Islet of Langerhans (tissue), 1 donor: ENCODE results near the gene ADGRE2.
"Not testable (repeated sequence)": the region's sequence is repeated elsewhere in the genome, so short reads cannot be mapped to it uniquely, and the experiment has no call there.

Experiments used
- FAIRE-seq: peaks from one replicate; lab custom pipeline; 2011; peaks lifted over from hg19 to GRCh38; lab: Jason Lieb, UNC

The ADGRE2 gene

DNA sequence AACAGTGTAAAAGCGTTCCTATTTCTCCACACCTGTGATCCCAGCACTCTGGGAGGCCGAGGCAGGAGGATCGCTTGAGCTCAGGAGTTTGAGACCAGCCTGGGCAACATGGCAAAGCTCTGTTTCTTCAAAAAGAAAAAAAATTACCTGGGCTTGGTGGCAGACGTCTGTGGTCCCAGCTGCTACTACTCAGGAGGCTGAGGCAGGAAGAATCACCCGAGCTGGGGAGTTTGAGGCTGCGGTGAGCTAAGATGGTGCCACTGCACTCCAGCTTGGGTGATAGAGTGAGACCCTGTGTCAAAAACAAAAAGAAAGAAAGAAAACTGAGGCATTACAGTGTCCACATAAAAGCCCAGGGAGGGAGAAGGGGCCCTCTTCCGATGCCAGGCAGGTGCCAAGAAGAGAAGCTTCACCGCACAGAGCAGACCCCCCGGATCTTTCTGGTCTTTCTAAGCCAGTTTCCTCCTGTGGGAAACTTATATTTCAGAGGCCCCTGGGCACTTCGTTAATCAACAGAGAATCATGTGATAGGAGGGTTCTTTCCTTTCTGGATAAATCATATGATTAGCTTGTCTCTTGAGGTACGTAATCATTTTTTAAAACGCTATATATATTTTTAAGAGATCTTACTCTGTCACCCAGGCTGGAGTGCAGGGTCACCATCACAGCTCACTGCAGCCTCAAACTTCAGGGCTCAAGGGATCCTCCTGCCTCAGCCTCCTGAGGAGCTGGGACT is at the start of gene ADGRE2:
Gene ADGRE2 (minus strand): TSS at position 451 of the 736 bp plus-strand sequence. CDS start 1,804 bp downstream, outside the sequence.
- FAIRE-seq: not testable (repeated sequence)

DNA sequence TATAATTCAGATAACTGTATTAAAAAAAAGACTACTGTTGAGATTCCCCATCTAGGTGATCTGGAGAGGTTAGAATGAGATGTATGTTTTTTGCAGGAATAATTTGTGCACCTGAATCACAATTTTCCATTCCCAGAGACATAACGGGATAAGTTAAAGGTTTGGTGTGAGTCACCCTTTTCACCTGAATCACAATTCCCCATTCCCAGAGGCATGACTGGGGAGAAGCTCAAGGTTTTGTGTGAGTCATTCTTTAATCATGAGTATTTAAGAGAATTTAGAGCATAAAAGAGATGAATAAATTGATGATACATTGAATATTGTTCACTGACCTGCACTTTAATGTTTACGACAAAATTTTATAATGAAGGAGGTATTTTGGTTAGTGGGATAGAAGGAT is 47.6 kb upstream of the ADGRE2 start:
- no peak for FAIRE-seq

DNA sequence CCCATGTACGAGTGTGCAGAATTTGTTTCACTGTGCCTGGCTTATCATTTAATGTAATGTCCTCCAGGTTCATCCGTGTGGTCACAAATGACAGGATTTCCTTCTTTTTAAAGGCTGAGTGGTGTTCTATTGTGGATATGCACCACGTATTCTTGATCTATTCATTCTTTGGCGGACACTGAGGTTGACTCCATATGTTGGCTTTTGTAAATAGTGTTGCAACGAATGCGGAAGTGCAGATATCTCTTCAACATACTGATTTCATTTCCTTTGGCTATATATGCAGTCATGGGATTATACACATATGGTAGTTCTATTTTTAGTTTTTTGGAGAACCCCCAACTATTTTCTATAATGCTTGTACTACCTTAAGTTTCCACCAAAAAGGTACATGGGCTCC is 43.6 kb upstream of the ADGRE2 start:
- no peak for FAIRE-seq

DNA sequence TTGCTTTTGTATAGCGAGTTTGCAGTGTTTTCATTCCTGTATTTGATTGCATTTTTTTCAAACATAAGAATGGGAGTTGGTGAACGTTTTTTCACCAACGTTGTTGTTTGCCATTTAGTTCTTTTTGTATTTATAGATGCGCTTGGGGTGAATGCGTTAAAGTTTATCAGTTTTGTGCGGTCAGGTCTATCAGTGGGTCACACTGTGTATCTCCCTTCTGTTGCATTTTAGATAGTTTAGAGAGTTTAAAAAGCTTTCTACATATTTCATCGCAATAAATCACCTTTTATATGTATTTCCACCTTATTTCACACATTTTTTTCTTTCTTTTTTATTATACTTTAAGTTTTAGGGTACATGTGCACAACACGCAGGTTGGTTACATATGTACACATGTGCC is 40.2 kb upstream of the ADGRE2 start:
- no peak for FAIRE-seq

DNA sequence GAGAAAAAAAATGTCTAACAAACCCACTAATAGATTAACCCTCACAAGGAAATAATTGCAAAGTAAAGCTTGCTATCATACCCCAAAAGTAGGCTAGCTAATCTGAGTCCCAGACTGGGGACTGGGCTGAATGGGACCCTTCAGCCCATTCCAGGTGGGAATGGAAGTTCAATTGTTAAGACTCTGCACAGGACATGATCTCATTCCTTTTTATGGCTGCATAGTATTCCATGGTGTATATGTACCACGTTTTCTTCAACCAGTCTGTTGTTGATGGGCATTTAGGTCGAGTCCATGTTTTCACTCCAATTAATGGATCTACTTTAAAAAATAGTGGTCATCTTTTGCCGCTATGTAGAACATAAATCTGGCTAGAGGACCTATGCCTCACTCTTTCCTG is 38.7 kb upstream of the ADGRE2 start:
- no peak for FAIRE-seq

DNA sequence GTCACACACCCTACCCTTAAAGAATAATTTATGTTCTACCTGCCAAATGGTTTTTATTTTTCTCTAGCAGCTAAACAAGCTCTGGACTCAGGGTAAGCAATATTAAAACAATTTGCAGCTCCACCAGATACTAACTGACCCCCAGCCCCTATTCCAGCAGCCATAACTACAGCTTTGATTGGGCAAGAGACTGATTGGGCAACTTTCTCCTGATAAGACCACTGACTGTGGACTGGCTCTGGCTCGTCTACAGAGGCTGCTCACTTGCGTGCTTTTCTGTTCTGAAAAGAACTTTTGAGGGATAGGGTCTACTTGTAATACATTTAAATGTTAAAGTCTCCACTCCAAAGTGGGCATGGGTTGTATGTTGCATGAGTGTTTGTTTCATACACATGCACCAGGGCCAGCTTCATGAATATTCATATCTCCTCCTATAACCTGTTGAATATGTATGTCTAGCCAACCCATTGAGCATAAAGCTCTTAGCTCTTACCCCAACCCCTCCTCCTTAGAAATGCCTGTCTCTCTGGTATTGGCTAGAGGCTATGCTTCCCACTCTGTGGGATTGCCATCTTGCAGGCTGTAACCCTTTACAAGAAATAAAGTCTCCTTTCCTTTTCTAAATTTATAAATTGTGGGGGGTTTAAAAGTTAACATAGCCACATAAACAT is 36.8 kb upstream of the ADGRE2 start:
- FAIRE-seq: no peak

DNA sequence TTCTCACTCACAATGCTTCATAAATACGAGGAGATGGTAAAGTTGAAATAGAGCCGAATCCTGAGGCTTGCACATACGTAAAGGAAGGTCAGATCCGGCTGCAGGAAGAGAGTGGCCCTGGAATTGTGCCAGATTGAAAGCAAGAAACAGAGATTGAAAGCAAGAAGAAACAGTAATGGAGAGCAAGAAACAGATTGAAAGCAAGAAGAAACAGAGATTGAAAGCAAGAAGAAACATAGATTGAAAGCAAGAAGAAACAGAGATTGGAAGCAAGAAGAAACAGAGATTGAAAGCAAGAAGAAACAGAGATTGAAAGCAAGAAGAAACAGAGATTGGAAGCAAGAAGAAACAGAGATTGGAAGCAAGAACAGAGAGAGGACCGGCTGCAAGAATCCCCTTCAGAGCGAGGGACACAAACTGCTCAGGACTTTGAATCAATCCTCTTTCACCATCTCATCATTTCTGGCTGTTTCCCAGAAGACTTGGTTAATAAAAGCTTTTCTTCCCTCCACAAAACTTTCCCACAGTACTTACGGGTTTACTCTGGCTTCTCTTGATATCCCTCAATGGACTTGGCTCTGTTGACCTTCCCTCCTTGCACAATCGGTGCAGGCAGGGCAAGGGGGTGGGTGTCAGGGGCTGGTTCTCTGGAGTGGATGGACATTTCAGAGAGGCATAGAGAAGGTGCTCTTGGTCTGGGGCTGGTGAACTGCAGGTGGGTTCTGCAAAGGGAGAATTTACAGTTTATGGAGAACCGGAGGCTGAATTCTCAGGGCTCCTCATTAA is 31.1 kb upstream of the ADGRE2 start:
- FAIRE-seq: no peak

DNA sequence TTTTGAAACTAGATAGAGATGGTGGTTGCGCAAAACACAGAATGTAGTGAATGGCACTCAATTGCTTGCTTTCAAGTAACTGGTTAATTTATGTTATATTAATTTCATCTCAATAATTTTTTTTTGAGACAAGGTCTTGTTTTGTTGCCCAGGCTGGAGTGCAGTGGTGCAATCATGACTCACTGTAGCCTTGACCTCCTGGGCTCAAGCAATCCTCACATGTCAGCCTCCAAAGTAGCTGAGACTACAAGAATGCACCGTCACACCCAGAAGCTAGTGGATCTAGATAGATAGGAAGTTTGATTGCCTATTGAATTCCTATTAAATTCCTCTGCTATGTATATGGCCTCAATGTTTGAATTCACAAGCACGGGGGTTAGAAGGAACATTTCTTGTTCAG is 26.4 kb upstream of the ADGRE2 start:
- FAIRE-seq: no peak

DNA sequence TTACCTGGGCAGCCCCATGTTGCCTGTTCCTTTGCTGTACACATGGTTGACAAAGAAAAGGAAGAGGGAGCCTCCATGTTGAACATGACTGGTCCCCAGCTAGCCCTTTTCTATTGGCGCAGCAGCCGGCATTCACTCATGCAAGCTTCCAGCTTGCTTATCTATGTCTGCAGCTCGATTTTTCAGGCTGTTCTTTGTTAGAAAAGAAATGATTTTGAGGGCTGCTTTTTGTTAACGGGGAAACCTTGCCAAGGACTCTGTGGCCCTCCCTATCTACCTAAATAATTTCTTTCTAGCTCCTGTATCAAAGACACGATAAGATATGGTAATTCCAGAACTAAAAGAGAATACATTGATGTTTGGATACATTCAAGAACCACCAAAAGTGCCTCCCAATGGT is 20.4 kb upstream of the ADGRE2 start:
- FAIRE-seq: no peak

DNA sequence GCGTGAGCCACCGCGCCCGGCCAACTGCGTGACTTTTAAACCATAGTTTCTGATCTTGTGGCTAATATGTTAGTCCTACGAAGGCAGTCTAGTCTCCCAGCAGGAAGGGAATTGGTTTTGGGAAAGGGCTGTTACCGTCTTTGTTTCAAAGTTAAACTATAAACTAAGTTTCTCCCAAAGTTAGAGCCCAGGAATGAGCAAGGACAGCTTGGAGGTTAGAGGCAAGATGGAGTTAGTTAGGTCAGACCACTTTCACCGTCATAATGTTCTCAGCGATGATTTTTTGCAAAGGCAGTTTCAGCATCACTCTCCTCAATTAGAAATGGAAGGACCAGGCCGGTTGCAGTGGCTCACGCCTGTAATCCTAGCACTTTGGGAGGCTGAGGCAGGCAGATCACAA is 17.7 kb upstream of the ADGRE2 start:
- no peak for FAIRE-seq

DNA sequence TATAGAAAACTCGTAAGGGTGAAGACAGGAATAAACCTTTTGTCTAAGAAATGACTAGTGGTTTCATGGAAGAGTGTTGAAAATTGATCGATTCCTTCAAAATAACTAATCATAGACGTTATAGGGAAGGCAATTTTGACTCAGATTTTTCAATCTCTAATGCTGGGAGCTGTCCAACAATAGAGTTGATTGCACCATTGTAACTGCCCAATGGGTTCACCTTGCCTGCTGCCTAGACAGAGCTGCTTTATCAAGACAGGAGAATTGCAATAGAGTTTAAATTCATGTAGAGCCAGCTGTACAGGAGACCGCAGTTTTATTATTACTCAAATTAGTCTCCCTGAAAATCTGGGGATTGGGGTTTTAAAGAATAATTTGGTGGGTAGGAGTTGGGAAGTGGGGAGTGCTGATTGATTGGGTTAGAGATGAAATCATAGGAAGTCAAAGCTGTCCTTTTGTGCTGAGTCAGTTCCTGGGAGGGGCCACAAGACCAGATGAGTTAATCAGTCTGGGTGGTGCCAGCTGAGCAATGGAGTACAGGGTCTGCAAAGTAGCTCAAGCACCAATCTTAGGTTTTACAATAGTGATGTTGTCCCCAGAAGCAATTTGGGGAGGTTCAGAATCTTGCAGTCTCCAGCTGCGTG is 16.8 kb upstream of the ADGRE2 start:
- no peak for FAIRE-seq

DNA sequence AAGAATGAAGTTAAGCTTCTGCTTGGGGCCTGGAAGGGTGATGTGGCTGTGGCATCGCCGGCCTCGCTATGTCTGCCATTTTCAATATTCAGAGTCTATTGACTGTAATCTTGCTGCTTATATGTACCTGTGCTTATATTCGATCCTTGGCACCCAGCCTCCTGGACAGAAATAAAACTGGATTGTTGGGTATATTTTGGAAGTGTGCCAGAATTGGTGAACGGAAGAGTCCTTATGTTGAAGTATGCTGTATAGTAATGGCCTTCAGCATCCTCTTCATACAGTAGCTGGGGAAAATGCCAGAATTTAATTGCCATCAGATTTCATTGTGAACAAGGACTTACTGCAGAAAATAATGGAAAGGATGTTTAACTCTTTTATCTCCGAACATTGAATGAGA is 13.9 kb upstream of the ADGRE2 start:
- FAIRE-seq: peak; percentile 53

DNA sequence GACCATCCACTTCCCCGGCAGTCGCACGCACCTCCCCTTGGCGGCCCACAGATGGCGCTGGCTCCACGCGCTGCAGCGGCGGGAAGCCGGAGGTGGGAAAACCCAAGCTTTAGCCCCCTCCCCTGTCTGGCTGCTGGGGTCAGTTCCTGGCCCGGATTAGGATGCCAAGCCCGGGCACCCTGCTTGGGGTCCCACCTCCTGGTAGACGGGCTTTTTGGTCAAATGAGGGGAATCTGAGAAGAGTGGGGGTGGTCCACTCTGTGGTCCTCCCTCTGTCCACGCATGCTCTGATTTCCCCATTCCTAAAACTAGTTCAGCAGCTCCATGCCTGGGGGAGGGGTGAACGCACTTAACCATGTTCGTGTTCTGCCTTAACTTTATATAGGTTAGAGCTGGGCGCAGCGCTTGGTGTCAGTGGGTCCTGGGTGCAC is 8.1 kb upstream of the ADGRE2 start:
- FAIRE-seq: no peak

DNA sequence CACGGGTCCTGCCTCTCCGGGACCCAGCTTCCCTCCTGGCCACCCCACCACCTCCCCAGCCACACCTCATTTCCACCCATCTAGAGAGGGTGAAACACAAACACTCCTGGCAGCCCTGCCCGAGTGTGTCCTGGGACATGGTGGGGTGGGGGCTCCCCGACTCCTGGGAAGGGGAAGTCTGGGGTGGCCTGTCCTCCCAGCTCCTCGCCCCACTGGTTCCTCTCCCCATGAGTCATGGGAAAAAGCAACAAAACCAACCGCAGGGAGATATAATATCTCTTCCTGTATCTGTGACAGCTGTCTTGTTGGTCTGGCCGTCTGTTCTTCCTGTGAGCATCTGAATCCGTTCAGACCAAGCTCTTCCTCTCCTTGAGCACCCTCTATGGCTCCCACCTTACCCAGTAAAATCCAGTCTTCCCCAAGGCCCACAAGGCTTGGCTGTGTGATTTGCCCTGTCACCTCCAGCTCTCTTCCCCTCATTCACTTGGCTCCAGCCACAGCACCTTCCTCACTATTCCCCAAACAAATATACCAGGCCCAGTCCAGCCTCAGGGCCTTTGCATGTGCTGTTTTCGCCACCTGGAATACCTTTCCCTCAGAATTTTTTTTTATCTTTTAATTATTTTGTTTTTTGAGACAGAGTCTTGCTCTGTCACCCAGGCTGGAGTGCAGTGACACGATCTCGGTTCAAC is 6.9 kb upstream of the ADGRE2 start:
- not testable (repeated sequence) for FAIRE-seq

DNA sequence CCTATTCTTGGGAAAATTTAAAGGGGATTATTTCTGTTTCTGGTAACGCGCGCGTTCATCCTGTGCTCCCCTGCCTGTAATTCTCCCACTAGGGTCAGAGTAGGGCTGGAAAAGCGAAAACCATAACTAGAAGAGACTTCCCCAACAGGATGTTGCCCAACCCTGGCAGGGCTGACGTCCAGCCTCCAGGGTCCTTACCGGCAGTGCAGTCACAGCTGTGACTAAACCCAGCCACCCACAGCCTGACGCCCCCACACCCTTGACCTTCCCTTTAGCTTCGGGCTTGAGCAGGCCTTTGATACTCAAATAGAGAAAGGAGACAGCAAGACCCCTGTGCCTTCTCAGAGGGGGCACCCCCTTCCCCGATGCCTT is 6.4 kb upstream of the ADGRE2 start:
- not testable (repeated sequence) for FAIRE-seq

DNA sequence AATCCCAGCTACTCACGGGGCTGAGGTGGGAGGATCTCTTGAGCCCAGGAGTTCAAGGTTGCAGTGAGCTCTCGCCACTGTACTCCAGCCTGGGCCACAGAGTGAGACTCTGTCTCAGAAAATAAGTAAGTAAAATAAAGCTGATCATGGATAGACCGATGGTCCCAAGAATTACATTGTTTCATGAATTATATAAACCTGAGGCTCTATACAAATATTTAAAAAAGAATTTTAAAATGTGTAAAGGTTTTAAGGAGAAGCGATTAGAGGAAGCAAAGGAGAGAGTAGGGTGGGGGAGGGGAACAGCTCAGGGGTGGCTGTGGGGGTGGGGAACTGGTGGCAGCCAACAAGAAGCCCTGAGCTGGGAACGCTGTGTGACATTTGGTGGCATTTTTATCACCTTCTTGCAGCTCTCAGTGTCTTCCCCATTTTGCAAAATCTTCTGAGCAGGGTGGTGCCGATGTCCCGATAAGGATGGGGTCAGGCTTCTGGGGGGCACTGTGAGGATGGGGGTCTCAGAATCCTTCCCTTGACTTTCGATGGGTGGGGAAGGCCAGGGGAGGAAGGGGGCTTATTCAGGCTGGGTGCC is 5.1 kb upstream of the ADGRE2 start:
- not testable (repeated sequence) for FAIRE-seq

DNA sequence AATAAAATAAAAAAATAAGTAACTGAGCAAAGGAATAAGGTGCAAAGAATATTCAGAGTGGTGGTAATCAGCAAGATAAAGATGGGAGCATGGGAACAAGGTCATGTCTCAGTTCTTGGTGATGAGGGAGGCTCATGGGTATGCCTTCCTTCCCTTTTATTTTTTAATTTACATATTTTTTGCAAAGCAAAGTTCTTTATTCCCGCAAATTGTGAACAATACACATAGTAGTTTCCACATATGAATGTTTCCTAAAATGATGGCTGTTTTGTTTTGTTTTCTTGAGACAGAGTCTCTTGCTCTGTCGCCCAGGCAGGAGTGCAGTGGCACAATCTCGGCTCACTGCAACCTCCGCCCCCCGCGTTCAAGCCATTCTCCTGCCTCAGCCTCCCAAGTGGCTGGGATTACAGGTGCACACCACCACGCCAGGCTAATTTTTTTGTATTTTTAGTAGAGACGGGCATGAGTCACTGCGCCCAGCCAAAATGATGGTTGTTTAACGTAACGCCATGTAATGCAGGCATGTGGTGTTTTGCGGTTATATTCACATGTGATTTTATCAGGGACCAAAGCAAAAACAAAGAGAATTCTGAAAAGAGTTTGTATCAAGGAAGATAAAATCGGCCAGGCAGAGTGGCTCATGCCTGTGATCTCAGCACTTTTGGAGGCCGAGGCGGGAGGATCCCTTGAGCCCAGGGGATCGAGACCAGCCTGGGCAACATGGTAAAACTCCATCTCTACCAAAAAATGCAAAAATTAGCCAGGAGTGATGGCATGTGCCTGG is 4.5 kb upstream of the ADGRE2 start:
- FAIRE-seq: no peak

DNA sequence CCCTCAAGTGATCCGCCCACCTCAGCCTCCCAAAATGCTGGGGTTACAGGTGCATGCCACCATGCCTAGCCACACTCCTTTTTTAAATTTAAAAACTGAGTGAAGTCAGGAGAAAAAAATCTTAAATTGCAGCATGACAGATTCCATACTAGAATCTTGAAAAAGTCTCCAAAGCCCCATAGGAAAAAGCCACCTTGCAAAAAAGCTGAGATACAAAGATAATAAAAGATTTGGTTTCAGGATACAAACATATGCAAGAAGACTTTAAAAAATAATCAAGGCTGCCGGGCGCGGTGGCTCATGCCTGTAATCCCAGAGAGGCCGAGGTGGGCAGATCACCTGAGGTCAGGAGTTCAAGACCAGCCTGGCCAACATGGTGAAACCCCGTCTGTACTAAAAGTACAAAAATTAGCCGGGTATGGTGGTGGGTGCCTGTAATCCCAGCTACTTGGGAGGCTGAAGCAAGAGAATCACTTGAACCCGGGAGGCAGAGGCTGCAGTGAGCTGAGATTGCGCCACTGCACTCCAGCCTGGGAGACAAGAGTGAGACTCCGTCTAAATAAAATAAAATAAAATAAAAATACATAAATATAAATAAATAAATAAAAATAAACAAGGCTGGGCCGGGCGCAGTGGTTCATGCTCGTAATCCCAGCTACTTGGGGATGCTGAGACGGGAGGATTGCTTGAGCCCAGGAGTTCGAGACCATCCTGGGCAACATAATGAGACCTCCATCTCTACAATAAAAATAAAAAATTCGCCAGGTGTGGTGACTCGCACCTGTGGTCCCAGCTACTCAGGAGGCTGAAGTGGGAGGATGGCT is 3.6 kb upstream of the ADGRE2 start:
- not testable (repeated sequence) for FAIRE-seq

DNA sequence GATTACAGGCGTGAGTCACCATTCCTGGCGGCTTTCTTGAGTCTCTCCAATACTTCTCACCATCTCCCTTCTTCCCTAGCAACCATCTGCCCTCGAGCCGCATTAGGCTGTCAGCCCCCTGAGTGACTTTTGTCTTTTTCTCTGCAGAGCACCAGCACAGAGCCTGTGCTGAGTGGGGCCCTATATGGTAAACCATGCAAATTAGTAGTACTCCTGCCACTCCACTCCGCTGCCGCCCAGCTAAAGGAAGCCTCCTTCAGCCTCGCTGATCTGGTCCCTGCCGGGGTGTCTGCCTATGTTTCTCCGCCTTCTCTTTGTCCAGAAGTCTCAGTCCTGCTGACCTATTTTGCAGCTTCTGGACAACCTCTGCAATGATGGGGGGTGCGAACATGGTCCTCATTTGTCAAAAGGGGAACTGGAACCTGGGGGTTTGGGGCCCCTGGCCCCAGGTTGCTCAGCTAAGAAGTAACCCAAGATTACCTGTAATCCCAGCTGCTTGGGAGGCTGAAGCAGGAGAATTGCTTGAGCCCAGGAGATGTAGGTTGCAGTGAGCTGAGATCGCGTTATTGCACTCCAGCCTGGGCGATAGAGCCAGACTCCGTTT is 2.4 kb upstream of the ADGRE2 start:
- not testable (repeated sequence) for FAIRE-seq

DNA sequence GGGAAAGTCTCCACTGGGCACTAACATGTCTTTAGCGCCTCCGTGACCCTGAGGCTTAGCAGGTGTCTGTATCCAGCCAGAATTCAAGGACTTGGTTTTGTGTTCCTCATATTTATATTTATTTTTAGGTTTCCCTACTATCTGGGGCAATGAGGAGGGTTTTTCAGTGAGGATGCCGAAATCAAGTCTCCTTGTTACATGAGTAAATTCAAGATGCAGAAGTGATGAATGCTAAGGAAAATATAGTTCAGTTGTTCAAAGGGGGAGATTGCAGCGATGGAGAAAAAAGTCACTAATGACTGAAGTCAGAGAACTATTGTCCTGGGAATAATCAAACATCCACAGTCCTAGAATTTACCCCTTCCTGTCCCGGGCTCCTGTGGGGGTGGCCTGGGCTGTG is 791 bp upstream of the ADGRE2 start:
- FAIRE-seq: no peak
